Urinary bladder (tissue), 4 donors: ENCODE data around the gene MRPS31. TPM values are rescaled to one million over a fixed set of nuclear protein-coding genes. Genes with fewer than 3 reads are reported as not detected.

Experiments
- DNase-seq: peaks from one replicate; pipeline ENCODE4 v3.0.0-alpha.2; 2015; ENCODE audit errors: extremely low spot score
- H3K27ac ChIP-seq: one replicate; pipeline ENCODE4 v1.5.1; 2013; ENCODE audit warnings: low read depth, mild to moderate bottlenecking, moderate library complexity
- H3K36me3 ChIP-seq: one replicate; pipeline ENCODE4 v1.6.1; 2013; ENCODE audit warnings: mild to moderate bottlenecking, moderate library complexity; ENCODE audit not compliant: insufficient read depth
- H3K4me1 ChIP-seq: one replicate; pipeline ENCODE4 v1.6.1; 2013; ENCODE audit warnings: mild to moderate bottlenecking, moderate library complexity; ENCODE audit not compliant: insufficient read depth
- H3K4me3 ChIP-seq: one replicate; pipeline ENCODE4 v1.5.1; 2013; ENCODE audit warnings: low read depth, low read length
- WGBS: extraction: QIAGEN DNeasy Blood & Tissue Kit; methylation state at CpG from one replicate; pipeline ENCODE4 v1.1.7; 2013; 5-methylcytosine and 5-hydroxymethylcytosine counted together
- polyA plus RNA-seq: library from polyadenylated mRNA; stranded (reverse); fragments of 200-250 nt; gene quantifications from one replicate; pipeline ENCODE4 v1.2.3, GENCODE V29; 2013
- small RNA-seq: library from RNA; depleted of rRNA; stranded (forward); fragments of <200 nt; gene quantifications from one replicate; pipeline ENCODE3, GENCODE V24; 2014
- total RNA-seq: library from RNA; depleted of rRNA; stranded (reverse); fragments of >200 nt; gene quantifications from one replicate; pipeline ENCODE4 v1.2.3, GENCODE V29; 2014
- donor health status: healthy with polysubstance abuse.
- donor health status: healthy.

Gene MRPS31
- total and polyA plus RNA-seq, 2 donors: 22.8 to 42.9 TPM

DNA sequence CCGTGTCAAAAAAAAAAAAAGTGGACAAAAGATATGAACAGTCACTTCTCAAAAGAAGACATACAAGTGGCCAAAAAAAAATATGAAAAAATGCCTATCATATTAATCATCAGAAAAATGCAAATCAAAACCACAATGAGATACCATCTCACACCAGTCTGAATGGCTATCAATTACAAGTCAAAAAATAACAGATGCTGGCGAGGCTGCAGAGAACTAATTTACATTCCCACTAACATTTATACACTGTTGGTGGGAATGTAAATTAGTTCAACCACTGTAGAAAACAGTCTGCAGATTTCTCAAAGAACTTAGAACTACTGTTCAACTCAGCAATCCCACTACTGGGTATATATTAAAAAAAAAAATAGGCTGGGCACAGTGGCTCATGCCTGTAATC is 78.0 kb downstream of the MRPS31 start:
- WGBS: 69% methylated on average over 2 of the region's 2 CpGs
- no peaks in the 10 kb centered on the region for H3K36me3 ChIP-seq
- DNase-seq: no peak

DNA sequence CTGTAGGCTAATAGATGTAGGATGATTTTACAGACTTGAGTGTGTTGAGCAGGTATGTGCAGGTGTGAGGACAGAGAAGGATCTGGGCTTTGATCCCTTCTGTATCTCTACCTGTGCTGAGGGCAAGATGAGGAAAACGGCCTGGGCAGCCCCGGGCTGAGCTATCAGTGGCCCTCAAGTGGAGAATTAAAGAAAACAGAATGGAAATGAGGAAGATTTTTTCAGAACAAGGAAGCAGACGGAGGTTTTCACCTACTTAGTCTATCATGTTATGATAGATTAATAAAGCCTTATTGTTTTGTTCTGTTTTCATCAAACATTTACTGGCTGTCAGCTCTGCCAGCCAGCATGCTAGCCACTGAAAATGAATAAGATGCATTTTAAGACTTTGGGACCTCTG is 82.2 kb downstream of the MRPS31 start:
- no peak overlapping the region for H3K4me3 ChIP-seq
- WGBS: 82% methylated on average over 3 of the region's 3 CpGs
- H3K27ac ChIP-seq: no peak overlapping the region
- DNase-seq: no peak
- no peaks in the 10 kb centered on the region for H3K4me1 ChIP-seq
- H3K36me3 ChIP-seq: no peaks in the 10 kb centered on the region

More for the DNA sequence above, 78.0 kb downstream of the MRPS31 start:
- Histone ChIP-seq H3K4me1 (no peaks in the 10 kb centered on the region), H3K27ac (no peak overlapping the region), H3K4me3 (no peak overlapping the region)

DNA sequence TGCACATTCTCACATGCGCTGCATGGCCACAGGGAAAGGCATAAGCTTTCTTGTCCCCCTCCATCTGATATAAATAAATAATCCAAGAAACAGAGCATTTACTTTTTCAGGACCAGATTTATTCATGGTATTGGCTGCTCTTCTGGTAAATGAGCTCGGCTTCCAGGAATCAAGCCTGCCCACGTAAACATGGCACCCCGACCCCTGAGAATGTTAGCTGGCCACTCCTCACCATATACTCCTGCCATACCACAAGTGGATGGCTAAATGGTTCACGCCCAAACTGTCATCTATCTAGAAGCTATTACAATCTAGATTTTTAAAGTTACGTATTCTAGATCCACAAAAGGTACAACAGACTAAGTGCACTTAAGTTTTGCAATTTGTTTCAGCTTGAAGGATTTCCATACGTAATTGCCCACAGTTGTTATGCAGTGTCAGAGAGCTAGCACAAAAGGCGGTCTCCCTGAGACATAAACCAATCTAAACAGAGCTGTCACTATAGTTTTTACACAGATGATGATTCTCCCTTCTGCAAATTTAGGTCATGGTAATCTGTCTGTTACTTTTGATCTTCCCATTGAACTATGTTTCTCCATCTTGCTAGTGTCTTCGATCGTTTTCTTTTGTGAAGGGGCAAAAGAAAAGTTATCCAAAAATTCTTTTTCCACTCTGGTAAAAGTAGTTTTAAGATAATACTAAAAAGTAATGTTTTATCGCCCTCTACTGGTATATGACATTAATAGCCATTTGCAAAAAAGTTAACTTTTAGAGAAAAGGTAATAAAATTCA is 88.3 kb downstream of the MRPS31 start:
- Histone ChIP-seq H3K36me3 (no peaks in the 10 kb centered on the region), H3K4me3 (no peak overlapping the region), H3K4me1 (no peaks in the 10 kb centered on the region), H3K27ac (no peak overlapping the region)
- no peak for DNase-seq
- WGBS: 46% methylated on average over 11 of the region's 11 CpGs

DNA sequence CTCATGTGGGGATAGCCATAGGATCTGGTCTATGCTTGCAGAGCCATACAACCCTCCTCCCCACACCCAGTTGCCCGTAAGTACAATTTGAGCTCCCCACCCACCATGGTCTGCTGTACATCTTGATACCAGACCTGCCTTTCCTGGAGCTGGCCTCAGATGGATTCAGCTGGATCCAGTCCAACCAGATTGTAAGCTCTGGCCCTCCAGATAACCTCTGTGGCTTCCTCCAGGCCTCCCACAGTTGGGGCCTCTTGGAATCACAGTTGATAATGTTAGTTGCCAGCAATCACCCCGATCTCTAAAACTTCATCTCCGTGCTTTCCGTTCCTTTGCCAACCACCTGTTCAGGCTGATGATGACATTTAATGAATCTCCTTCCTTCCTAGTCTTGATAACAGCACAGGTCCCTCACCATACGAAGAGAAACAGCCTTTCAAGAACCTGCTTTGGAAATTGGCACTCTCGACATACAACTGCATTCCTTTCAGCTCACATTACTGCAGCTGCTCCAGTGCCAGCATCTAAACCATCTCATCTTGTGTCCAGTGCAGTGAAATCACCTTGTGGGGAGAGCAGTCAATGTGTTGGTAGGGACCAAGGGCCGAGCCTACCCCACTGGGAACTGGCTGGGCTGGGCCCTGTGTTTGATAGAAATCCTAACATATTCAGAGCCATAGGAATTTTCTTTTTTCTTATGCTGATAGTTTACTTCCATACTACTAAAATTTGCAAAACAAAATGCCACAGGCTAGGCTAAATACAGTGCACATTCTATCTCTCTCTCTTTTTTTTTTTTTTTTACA is 89.4 kb downstream of the MRPS31 start:
- no peak for DNase-seq
- no peak overlapping the region for H3K4me3 ChIP-seq
- H3K4me1 ChIP-seq: no peaks in the 10 kb centered on the region
- 55% methylated on average over 7 of the region's 7 CpGs for WGBS
- H3K27ac ChIP-seq: no peak overlapping the region
- H3K36me3 ChIP-seq: no peaks in the 10 kb centered on the region

DNA sequence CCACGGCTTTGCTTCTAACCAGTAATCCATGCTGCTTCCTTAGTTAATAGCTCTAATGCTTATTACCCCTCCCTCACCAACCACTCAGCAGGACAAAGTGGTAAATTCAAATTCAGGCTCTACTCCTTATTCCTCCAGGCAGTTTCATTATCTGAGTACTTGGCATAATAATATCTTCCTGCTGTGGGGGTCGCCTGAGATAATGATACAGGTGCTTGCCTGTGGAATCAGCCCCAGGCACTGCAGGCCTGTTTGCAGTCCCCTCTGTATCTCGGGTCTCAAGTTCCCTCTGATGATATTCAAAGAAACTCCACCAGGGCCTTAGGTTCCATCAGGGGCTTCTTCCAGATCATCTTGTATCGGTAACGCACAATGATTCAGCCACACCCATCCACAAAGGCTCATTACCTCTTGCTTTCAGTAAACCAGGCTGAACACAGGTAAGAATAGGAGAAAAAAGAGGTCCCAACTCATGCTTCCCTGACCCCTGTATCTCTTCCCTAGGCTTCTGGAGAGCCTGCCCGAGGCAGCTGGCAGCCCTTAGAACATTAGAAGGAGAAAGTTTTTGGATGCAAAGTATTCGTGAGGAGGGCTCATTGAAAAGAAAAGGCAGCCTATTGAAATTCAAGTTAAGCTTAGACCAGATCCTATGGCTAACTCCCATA is 90.2 kb downstream of the MRPS31 start:
- Histone ChIP-seq H3K36me3 (no peaks in the 10 kb centered on the region), H3K27ac (no peak overlapping the region), H3K4me3 (no peak overlapping the region), H3K4me1 (no peaks in the 10 kb centered on the region)
- DNase-seq: no peak
- 87% methylated on average over 7 of the region's 7 CpGs for WGBS

DNA sequence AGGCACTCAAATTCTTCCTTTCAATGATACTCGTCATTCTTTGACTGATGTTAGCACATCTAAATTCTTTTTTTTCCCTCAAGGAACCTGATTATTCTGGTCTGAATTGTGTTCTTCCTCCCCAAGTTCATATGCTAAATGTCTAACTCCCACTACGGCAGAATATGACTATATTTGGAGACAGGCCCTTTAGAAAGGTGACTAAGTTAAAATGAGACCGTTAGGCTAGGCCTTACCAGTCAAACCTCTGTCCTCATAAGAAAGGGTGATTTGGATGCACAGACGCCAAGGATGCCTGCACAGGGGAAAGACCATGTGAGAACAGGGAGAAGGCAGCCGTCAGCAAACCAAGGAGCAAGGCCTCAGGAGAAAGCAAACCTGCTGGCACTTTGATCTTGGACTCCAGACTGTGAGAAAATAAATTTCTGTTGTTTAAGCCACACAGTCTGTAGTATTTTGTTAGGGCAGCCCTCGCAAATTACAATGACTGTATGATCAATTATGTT is 91.5 kb downstream of the MRPS31 start:
- H3K4me3 ChIP-seq: no peak overlapping the region
- no peak for DNase-seq
- WGBS: 96% methylated on average over 6 of the region's 6 CpGs
- no peak overlapping the region for H3K27ac ChIP-seq
- H3K4me1 ChIP-seq: no peaks in the 10 kb centered on the region
- H3K36me3 ChIP-seq: no peaks in the 10 kb centered on the region

Small RNA genes within 50 kb of the gene (small RNA-seq; reads per million reads assigned to genes)
- gene MIR320D1: not detected
- gene MIR621: not detected
- not detected for gene RF00017

Other genes starting within 250 kb of the MRPS31 start
- 23.2 TPM for gene FOXO1, start 104.5 kb downstream of the MRPS31 start, total RNA-seq
- 23.7 TPM for gene FOXO1, start 104.5 kb downstream of the MRPS31 start, polyA plus RNA-seq
- gene SLC25A15, start 18.4 kb upstream of the MRPS31 start, total RNA-seq: 11.8 TPM
- gene SLC25A15, start 18.4 kb upstream of the MRPS31 start, polyA plus RNA-seq: 4.1 TPM
- 83.9 TPM for gene ELF1, start 248.1 kb upstream of the MRPS31 start, total RNA-seq
- gene ELF1, start 248.1 kb upstream of the MRPS31 start, polyA plus RNA-seq: 57.4 TPM